Measurements from ENCODE around the gene FAM114A1.
"Not testable (repeated sequence)": the region's sequence is repeated elsewhere in the genome, so short reads cannot be mapped to it uniquely, and the experiment has no call there.

FAM114A1 gene

DNA sequence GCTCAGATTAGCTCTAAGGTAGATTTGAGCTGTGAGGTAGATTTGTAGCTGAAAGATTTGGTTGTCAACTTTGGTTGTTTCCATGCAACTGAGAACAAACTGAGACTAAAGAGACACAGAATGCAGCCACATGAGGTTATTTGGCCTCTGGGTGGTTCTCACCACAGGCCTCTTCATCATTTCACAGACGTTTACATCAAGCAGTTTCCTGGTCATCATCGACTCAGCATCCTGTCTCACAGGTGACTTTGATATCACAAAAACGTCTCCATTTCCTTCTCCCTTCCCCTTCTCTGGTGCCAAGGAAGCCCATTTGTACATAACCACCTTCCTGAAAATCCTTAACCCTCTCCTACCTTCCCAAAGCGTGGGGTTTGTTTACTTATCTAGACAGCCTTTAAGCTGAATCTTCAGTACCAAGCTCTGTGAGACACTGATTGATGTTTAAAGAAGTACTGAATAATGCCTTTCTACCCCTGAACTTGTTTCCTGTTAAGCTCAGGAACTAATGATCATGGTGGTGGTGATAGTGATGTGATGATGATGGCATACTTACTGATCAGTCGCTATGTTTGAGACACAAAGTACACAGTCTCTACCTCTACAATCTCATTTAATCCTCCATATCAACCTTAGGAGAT is 81.9 kb downstream of the FAM114A1 start:
- no peak overlapping the region for H3K4me3 ChIP-seq (ENCODE audit: low read length)
- no peak overlapping the region for H3K9ac ChIP-seq (ENCODE audit: low read length)
- no peaks in the 10 kb centered on the region for H3K36me3 ChIP-seq (ENCODE audit: control insufficient read depth, insufficient read depth, low read length)
- no peaks in the 10 kb centered on the region for H3K9me3 ChIP-seq (ENCODE audit: control insufficient read depth, low read length)
- no peaks in the 10 kb centered on the region for H3K4me1 ChIP-seq (ENCODE audit: control insufficient read depth, insufficient read depth, low read length)
- H3K27me3 ChIP-seq (ENCODE audit: control insufficient read depth, insufficient read depth, low read length) = no peaks in the 10 kb centered on the region

DNA sequence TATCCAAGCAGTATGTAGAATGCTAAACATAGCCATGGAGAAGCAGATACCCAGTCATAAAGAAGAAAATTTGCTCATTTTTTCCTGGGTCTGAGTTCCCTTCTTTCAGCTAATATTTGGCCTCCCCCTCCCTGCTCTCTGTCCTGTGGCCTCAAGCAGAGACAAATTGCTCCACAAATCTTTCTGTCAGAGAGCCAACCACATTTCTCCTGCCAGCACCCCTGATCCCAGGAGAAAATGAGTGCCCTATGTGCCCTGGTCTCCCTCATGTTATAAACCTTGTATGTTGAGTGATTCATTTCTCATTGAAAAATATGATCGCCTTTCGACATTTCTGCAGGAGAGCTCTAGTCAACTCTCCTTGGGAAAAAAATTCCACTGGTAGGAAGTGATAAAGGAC is 82.6 kb downstream of the FAM114A1 start:
- no peaks in the 10 kb centered on the region for H3K4me1 ChIP-seq (ENCODE audit: control insufficient read depth, insufficient read depth, low read length)
- no peaks in the 10 kb centered on the region for H3K36me3 ChIP-seq (ENCODE audit: control insufficient read depth, insufficient read depth, low read length)
- no peak overlapping the region for H3K9ac ChIP-seq (ENCODE audit: low read length)
- H3K9me3 ChIP-seq (ENCODE audit: control insufficient read depth, low read length) = no peaks in the 10 kb centered on the region
- H3K4me3 ChIP-seq (ENCODE audit: low read length) = no peak overlapping the region
- no peaks in the 10 kb centered on the region for H3K27me3 ChIP-seq (ENCODE audit: control insufficient read depth, insufficient read depth, low read length)

DNA sequence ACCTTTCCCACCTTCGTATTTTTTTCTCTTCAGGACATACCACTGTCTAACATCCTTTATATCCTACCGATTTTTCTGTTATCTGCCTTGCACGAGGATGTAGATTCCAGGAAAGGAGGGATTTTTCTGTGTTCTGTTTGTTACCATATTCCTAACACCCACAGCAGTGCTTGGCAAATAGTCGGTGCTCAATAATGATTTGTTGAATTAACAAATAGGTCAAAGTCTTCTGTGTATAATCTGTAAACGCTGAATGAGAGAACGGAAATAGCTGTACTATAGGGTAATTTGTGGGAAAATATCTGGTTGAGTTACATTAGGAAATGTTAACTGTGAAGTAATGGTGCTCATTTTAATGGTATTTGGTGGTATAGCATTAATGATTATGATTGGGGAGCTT is 83.1 kb downstream of the FAM114A1 start:
- H3K36me3 ChIP-seq (ENCODE audit: control insufficient read depth, insufficient read depth, low read length) = no peaks in the 10 kb centered on the region
- no peaks in the 10 kb centered on the region for H3K9me3 ChIP-seq (ENCODE audit: control insufficient read depth, low read length)
- H3K9ac ChIP-seq (ENCODE audit: low read length) = no peak overlapping the region
- H3K27me3 ChIP-seq (ENCODE audit: control insufficient read depth, insufficient read depth, low read length) = no peaks in the 10 kb centered on the region
- H3K4me1 ChIP-seq (ENCODE audit: control insufficient read depth, insufficient read depth, low read length) = no peaks in the 10 kb centered on the region
- no peak overlapping the region for H3K4me3 ChIP-seq (ENCODE audit: low read length)

DNA sequence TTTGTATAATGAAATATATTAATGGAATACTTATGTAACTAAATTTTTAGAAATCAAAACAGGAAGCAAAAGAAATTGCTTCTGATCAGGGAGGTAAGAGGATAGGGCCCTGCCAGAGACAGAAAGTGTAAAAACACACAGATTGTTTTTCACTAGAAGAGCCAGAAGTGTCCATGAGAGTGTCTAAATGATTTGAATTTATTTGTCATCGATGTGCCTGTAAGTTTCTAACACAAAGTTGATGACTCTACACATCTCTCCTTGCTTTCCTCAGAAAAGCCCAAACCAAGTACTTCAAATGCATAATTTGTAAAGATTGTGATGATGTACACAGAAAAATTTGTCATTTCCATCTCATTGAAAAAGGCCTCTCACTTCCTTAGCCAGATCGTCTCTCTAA is 84.0 kb downstream of the FAM114A1 start:
- Histone ChIP-seq H3K9me3 (ENCODE audit: control insufficient read depth, low read length) (no peaks in the 10 kb centered on the region), H3K27me3 (ENCODE audit: control insufficient read depth, insufficient read depth, low read length) (no peaks in the 10 kb centered on the region), H3K9ac (ENCODE audit: low read length) (no peak overlapping the region), H3K4me1 (ENCODE audit: control insufficient read depth, insufficient read depth, low read length) (no peaks in the 10 kb centered on the region), H3K36me3 (ENCODE audit: control insufficient read depth, insufficient read depth, low read length) (no peaks in the 10 kb centered on the region), H3K4me3 (ENCODE audit: low read length) (no peak overlapping the region)

DNA sequence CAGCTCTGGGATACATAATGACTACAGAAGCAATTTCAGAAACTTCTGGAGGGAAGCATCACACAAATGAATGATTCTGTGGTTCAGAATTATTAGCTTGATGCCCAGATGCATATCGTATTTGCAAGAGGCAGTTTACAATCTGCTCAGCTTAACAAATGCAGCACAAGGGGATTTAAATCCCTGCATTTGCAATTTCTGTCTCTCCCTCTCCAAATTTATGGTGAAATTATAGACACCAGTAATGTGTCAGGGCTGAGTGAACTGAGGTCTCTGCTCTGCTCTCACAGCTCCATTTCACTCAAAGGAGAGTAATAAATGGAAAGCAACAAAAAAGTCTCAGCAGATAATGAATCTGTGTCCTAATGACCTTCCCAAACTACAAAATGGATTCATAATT is 84.4 kb downstream of the FAM114A1 start:
- no peaks in the 10 kb centered on the region for H3K4me1 ChIP-seq (ENCODE audit: control insufficient read depth, insufficient read depth, low read length)
- no peak overlapping the region for H3K9ac ChIP-seq (ENCODE audit: low read length)
- no peaks in the 10 kb centered on the region for H3K27me3 ChIP-seq (ENCODE audit: control insufficient read depth, insufficient read depth, low read length)
- no peaks in the 10 kb centered on the region for H3K9me3 ChIP-seq (ENCODE audit: control insufficient read depth, low read length)
- H3K4me3 ChIP-seq (ENCODE audit: low read length) = no peak overlapping the region
- H3K36me3 ChIP-seq (ENCODE audit: control insufficient read depth, insufficient read depth, low read length) = no peaks in the 10 kb centered on the region

DNA sequence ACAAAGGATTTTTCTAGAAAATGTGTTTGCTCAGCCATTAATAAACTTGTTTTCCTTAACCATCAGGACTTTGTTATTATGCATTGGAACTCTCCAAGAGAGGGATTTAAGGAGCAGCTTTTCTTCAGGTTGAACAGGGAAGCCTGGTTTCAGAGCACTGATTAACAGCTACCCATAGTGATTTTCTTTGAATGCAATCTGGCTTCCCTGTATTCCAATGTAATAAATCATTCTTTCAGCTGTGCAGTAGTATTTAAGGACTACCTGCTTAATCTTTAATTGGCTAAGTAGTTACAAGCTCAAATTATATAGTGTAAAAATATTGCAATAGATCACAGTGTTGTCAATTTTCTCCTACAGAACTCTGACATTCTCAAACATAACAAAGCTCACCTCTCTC is 87.1 kb downstream of the FAM114A1 start:
- Histone ChIP-seq H3K27me3 (ENCODE audit: control insufficient read depth, insufficient read depth, low read length) (no peaks in the 10 kb centered on the region), H3K4me1 (ENCODE audit: control insufficient read depth, insufficient read depth, low read length) (no peaks in the 10 kb centered on the region)

DNA sequence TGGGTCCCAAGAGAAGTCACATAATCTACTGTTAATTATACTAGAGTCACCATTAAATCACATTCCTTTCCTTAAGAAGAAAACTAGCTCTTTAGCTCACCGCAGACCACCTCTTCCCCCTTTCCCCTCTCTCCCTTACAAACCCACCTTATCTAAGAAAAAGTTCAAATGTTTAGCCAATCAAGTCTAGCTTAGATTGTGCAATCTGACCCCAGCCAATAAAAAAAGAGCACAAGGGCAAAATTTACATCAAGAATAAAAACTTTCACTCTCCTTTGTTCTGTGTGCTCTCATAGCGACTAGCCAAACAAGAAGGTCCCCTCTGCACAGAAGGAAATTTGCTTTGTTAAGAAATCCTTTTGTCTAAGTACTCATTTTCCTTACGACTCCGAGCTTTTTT is 88.4 kb downstream of the FAM114A1 start:
- Histone ChIP-seq H3K36me3 (ENCODE audit: control insufficient read depth, insufficient read depth, low read length) (no peaks in the 10 kb centered on the region), H3K9ac (ENCODE audit: low read length) (no peak overlapping the region), H3K4me1 (ENCODE audit: control insufficient read depth, insufficient read depth, low read length) (no peaks in the 10 kb centered on the region), H3K27me3 (ENCODE audit: control insufficient read depth, insufficient read depth, low read length) (no peaks in the 10 kb centered on the region), H3K9me3 (ENCODE audit: control insufficient read depth, low read length) (no peaks in the 10 kb centered on the region), H3K4me3 (ENCODE audit: low read length) (no peak overlapping the region)

More for the DNA sequence above, 87.1 kb downstream of the FAM114A1 start:
- H3K9ac ChIP-seq (ENCODE audit: low read length) = no peak overlapping the region
- no peaks in the 10 kb centered on the region for H3K36me3 ChIP-seq (ENCODE audit: control insufficient read depth, insufficient read depth, low read length)
- H3K9me3 ChIP-seq (ENCODE audit: control insufficient read depth, low read length) = no peaks in the 10 kb centered on the region
- no peak overlapping the region for H3K4me3 ChIP-seq (ENCODE audit: low read length)

DNA sequence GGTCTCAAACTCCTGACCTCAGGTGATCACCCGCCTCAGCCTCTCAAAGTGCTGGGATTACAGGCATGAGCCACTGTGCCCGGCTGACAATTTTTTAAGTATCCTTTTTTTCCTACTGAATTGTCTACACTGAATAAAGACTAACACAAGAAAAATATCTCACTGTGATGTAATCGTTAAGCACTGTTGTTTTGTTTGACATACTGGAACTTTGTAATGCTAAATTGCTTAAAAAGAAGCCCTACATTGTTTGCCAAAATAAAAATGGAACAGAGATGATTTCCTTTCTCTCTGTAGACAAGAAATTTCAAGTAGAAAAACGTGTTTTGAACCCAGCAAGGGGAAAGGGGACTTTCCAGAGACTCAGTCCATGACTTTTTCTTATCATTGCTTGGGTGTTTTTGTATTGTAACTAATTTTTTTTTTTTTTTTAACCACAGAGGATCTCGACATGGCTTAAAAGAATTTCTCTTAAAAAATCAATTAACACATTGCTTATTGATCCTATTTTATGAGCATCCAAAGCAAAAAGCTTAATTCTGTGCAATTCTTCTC is 89.7 kb downstream of the FAM114A1 start:
- H3K9ac ChIP-seq (ENCODE audit: low read length) = no peak overlapping the region
- H3K36me3 ChIP-seq (ENCODE audit: control insufficient read depth, insufficient read depth, low read length) = no peaks in the 10 kb centered on the region
- no peaks in the 10 kb centered on the region for H3K27me3 ChIP-seq (ENCODE audit: control insufficient read depth, insufficient read depth, low read length)
- no peaks in the 10 kb centered on the region for H3K9me3 ChIP-seq (ENCODE audit: control insufficient read depth, low read length)
- no peaks in the 10 kb centered on the region for H3K4me1 ChIP-seq (ENCODE audit: control insufficient read depth, insufficient read depth, low read length)
- no peak overlapping the region for H3K4me3 ChIP-seq (ENCODE audit: low read length)

DNA sequence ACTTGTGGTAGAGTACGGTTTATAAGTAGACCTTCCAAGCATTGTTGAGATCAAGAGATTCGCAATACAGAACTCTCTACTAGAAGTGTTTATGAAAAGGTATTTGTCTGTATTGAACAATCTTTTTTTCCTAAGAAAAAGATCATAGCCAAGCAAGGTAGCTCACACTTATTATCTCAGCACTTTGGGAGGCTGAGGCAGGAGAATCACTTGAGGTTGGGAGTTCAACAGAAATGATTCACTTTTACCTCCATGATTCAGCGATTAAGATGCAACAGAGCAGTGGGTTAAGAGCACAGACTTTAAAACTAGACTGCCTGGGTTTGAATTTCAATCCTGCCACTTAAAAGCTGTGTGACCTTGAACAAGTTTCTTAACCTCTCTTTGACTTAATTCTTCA is 90.3 kb downstream of the FAM114A1 start:
- Histone ChIP-seq H3K4me1 (ENCODE audit: control insufficient read depth, insufficient read depth, low read length) (no peaks in the 10 kb centered on the region), H3K4me3 (ENCODE audit: low read length) (no peak overlapping the region), H3K9me3 (ENCODE audit: control insufficient read depth, low read length) (no peaks in the 10 kb centered on the region), H3K9ac (ENCODE audit: low read length) (no peak overlapping the region), H3K27me3 (ENCODE audit: control insufficient read depth, insufficient read depth, low read length) (no peaks in the 10 kb centered on the region), H3K36me3 (ENCODE audit: control insufficient read depth, insufficient read depth, low read length) (no peaks in the 10 kb centered on the region)

DNA sequence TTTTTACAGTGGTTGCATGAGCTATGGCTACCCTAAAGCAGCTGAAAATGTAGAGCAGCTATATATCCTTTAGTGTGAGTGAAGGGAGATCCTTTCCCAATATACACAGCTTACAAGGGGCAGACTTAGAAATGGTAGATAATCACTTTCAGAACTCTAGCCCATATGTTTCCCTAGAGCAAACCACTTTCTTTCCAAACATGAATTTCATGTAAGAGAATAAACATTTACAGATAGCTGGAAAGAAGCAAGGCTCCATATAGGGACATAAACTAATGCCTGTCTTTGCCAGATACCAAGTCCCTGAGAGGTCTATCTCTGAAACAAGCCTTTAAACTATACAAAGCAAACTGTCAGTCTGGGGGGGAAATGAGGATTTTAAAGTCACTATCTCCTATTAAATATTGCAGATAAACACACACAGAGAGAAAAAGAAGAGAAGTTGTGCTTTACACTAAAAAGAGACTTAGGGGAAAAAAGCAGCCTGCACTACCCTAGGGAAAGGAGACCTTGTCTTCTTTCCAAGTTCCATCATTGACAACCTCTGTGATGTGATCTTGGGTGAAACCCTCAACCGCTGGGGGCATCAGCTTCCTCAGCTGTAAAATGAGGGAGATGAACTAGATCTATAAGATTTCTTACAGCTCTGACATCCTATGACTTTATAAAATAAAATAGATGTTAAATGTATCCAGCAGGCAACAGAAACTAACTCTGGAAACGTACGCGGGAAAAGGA is 91.0 kb downstream of the FAM114A1 start:
- Histone ChIP-seq H3K27me3 (ENCODE audit: control insufficient read depth, insufficient read depth, low read length) (no peaks in the 10 kb centered on the region), H3K4me3 (ENCODE audit: low read length) (no peak overlapping the region), H3K9ac (ENCODE audit: low read length) (no peak overlapping the region), H3K36me3 (ENCODE audit: control insufficient read depth, insufficient read depth, low read length) (no peaks in the 10 kb centered on the region), H3K9me3 (ENCODE audit: control insufficient read depth, low read length) (no peaks in the 10 kb centered on the region), H3K4me1 (ENCODE audit: control insufficient read depth, insufficient read depth, low read length) (no peaks in the 10 kb centered on the region)

DNA sequence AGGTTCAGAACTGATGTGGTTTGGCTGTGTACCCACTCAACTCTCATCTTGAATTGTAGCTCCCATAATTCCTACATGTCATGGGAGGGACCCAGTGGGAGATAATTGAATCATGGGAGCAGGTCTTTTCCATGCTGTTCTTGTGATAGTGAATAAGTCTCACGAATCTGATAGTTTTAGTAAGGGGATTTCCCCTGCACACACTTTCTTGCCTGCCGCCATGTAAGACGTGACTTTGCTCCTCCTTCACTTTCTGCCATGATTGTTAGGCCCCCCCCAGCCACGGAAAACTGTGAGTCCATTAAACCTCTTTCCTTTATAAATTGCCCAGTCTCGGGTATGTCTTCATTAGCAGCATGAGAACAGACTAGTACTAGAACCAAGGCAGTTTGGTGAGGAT is 91.6 kb downstream of the FAM114A1 start:
- not testable (repeated sequence) for H3K9me3 ChIP-seq (ENCODE audit: control insufficient read depth, low read length); H3K36me3 ChIP-seq (ENCODE audit: control insufficient read depth, insufficient read depth, low read length); H3K4me1 ChIP-seq (ENCODE audit: control insufficient read depth, insufficient read depth, low read length); H3K9ac ChIP-seq (ENCODE audit: low read length); H3K4me3 ChIP-seq (ENCODE audit: low read length); H3K27me3 ChIP-seq (ENCODE audit: control insufficient read depth, insufficient read depth, low read length)

DNA sequence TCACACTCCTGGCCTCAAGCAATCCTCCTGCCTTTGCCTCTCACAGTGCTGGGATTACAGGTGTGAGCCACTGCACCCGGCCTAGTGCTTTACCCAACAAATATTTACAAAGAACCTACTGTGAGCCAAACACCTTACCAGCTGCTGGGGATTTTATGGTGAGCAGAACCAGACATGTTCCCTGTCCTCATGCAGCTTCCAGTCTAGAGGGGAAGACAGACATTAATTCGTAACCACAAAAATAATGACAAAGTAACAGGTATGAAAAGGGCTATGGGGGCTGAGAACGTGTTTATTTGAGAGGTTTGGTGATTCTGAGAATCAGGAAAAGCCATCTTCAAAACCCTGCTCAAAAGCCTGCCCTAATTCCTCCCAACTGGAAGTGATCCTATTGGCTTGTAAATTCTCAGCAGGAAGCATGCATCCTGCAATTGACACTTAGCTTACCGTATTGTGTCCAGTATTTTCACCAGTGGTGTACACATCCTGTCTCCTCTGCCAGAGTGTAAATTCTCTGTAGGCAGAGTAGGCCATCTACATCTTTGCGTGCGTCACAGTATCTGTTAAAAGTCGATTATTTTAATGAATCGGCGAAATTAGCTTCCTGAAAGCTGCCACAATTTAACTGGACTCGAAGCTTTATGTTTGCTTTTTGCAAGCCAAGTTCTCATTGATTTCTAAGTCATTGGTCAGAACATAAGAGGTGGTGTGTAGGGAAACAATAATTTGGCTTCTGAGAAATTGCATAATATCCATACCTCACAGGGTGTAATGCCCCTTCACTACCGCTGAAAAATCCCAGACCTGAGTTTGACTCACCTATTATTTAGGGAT is 97.6 kb downstream of the FAM114A1 start:
- Histone ChIP-seq H3K4me3 (ENCODE audit: low read length) (no peak overlapping the region), H3K9ac (ENCODE audit: low read length) (no peak overlapping the region)

More for the DNA sequence above, 97.6 kb downstream of the FAM114A1 start:
- Histone ChIP-seq H3K27me3 (ENCODE audit: control insufficient read depth, insufficient read depth, low read length) (no peaks in the 10 kb centered on the region), H3K4me1 (ENCODE audit: control insufficient read depth, insufficient read depth, low read length) (no peaks in the 10 kb centered on the region), H3K36me3 (ENCODE audit: control insufficient read depth, insufficient read depth, low read length) (no peaks in the 10 kb centered on the region), H3K9me3 (ENCODE audit: control insufficient read depth, low read length) (no peaks in the 10 kb centered on the region)
